Testis (tissue), 3 donors: ENCODE data around the gene CUL5. TPM values are rescaled to one million over a fixed set of nuclear protein-coding genes. Genes with fewer than 3 reads are reported as not detected.

Experiments used
- DNase-seq: peaks from one replicate; pipeline ENCODE4 v3.0.0-alpha.2; 2019
- H3K27ac ChIP-seq, 2 donors: fragments of 200-600 bp; sonication (generic); one replicate each; pipeline ENCODE4 v1.5.1; 2019
- H3K27me3 ChIP-seq: fragments of 200-600 bp; sonication (generic); one replicate; pipeline ENCODE4 v1.5.1; 2019
- H3K36me3 ChIP-seq: fragments of 200-600 bp; sonication (generic); one replicate; pipeline ENCODE4 v1.5.1; 2017; ENCODE audit warnings: low read depth; ENCODE audit errors: missing control alignments
- H3K4me1 ChIP-seq: fragments of 200-600 bp; sonication (generic); one replicate; pipeline ENCODE4 v1.5.1; 2019
- H3K4me3 ChIP-seq, 2 donors: fragments of 200-600 bp; sonication (generic); one replicate each; pipeline ENCODE4 v1.5.1; 2017 to 2019
- H3K9me3 ChIP-seq: fragments of 200-600 bp; sonication (generic); one replicate; pipeline ENCODE4 v1.5.1; 2017
- CTCF ChIP-seq, 3 experiments: fragments of 450-650 bp in 2 of 3; fragments of 200-600 bp in 1 of 3; sonication (generic) in 1 of 3; IDR thresholded peaks; one replicate each; pipeline ENCODE4 v1.5.1; 2016 to 2019; ENCODE audit warnings: antibody characterized with exemption in 3 of 3, mild to moderate bottlenecking in 2 of 3, moderate library complexity in 1 of 3
- POLR2A ChIP-seq: fragments of 450-650 bp; IDR thresholded peaks from one replicate; pipeline ENCODE4 v1.6.1; 2017; ENCODE audit warnings: antibody characterized with exemption, mild to moderate bottlenecking, moderate library complexity
- WGBS, 2 donors: methylation state at CpG; one replicate each; pipeline ENCODE4 v1.1.5; 2018; 5-methylcytosine and 5-hydroxymethylcytosine counted together
- intact Hi-C: fragments of 100-400 bp; cut with DNase I; formaldehyde crosslinking; loops from one replicate; pipeline ENCODE4 v1.15.1; 2023; ENCODE audit warnings: low total_unique reads
- polyA plus RNA-seq: library from polyadenylated mRNA; stranded (reverse); fragments of 350-450 nt; fragmentation: Illumina TruSeq; extraction: RNeasy Lipid Tissue Mini Kit (QIAGEN cat#74804); gene quantifications from one replicate; pipeline ENCODE4 v1.2.3, GENCODE V29; 2014; ENCODE audit warnings: low read depth, low replicate concordance; ENCODE audit not compliant: insufficient read depth
- total RNA-seq, 2 donors: library from RNA; depleted of rRNA; stranded (reverse); fragments of >200 nt; gene quantifications; one replicate each; pipeline ENCODE4 v1.2.3, GENCODE V29; 2016

CUL5 gene
- total and polyA plus RNA-seq, 3 donors from 2014 or later: 9.5 to 34.6 (median 31.2) TPM

- no peak for DNase-seq
- Histone ChIP-seq H3K27me3 (no peaks in the 10 kb centered on the region), H3K27ac (no peak overlapping the region), H3K36me3 (no peaks in the 10 kb centered on the region), H3K4me1 (no peaks in the 10 kb centered on the region), H3K9me3 (no peaks in the 10 kb centered on the region), H3K4me3 (no peak overlapping the region)
- TF ChIP-seq CTCF (IDR thresholded peaks at IDR 0.05) (no peak), POLR2A (no peak)
- intact Hi-C loops: no loop called here
- 85 to 100% methylated on average over 1 of the region's 1 CpG for WGBS, 2 donors
These were observed 92.5 kb downstream of the CUL5 start for GRCh38 chr11:108101090-108101775.

GRCh38 chr11:108111126-108111525 lies 102.4 kb downstream of the CUL5 start:
- WGBS, 2 donors: 94 to 96% methylated on average over 4 of the region's 4 CpGs
- TF ChIP-seq CTCF (IDR thresholded peaks at IDR 0.05): no peak
- no peak for TF ChIP-seq POLR2A

DNA sequence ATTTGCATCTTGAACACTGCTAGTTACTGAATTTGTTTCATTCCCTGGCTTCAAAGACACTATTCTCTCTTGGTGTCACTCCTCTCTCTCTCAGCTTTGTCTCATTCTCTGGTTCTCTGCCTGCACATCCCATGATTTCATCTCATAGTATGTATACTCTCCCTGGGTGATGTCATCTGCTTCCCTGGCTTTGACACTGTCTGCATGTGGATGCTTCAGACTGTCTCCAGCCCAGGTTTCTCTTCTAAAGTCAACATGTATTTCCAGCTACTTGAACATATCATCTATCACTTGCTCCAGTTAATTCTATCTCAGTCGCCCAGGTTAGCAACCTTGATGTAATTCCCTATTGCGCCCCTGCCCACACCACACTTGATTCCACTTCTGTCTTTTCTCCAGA lies 103.4 kb downstream of the CUL5 start:
- intact Hi-C loops: no loop called here
- Histone ChIP-seq H3K4me1 (peaks cover 5% of the 10 kb centered on the region), H3K27ac (no peak overlapping the region), H3K9me3 (no peaks in the 10 kb centered on the region), H3K27me3 (no peaks in the 10 kb centered on the region), H3K4me3 (no peak overlapping the region), H3K36me3 (no peaks in the 10 kb centered on the region)
- no peak for DNase-seq
- TF ChIP-seq CTCF (IDR thresholded peaks at IDR 0.05) (no peak), POLR2A (no peak)
- WGBS, 2 donors: 90 to 92% methylated on average over 2 of the region's 2 CpGs

More at GRCh38 chr11:108111126-108111525, 102.4 kb downstream of the CUL5 start:
- no peaks in the 10 kb centered on the region for H3K36me3 ChIP-seq
- intact Hi-C loops: no loop called here
- peaks cover 5% of the 10 kb centered on the region for H3K4me1 ChIP-seq
- no peak overlapping the region for H3K27ac ChIP-seq
- no peaks in the 10 kb centered on the region for H3K27me3 ChIP-seq
- no peaks in the 10 kb centered on the region for H3K9me3 ChIP-seq
- DNase-seq: no peak
- no peak overlapping the region for H3K4me3 ChIP-seq

DNA sequence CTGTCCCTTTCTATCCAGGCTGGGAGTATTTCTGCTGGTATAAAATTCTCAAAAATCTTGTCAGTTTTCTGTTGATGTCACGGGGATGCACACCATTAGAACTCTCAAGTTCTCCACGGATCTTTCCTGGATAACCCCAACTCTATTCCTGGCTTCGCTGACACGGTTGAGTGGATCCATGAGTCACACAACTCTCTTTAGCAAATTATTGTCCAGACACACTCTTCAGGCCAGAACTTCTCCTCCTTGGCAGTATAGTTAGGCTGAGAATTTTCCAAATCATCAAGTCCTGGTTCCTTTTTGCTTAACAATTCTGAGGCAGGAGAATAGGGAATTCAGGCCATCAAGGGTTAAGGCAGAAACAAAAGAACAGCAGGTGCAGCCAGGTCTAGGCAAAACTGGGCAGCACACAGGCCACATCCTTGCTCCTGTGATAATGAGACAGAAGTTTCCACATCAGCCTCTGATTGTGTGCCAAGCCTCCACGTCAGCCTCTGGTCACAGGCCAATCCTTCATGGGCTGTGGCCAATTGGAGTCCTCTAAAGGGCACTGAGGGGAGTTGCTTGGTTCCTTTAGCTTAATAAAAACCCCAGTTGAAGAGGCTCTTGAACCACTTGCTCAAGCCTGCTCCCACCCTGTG lies 106.9 kb downstream of the CUL5 start:
- peaks cover 5% of the 10 kb centered on the region for H3K4me1 ChIP-seq
- no peak for TF ChIP-seq POLR2A
- no peak for TF ChIP-seq CTCF (IDR thresholded peaks at IDR 0.05)
- DNase-seq: peak; percentile 80
- no peaks in the 10 kb centered on the region for H3K27me3 ChIP-seq
- H3K9me3 ChIP-seq: no peaks in the 10 kb centered on the region
- no peaks in the 10 kb centered on the region for H3K36me3 ChIP-seq
- intact Hi-C loops: no loop called here
- no peak overlapping the region for H3K4me3 ChIP-seq
- H3K27ac ChIP-seq: peak overlapping the region in 1 of 2 donors; percentile 31
- 36 to 53% methylated on average over 5 of the region's 5 CpGs for WGBS, 2 donors
